GM12873 (cell line): ENCODE results near the gene SETD2.

Source experiments
- TF ChIP-seq, protein P1 (sequence below): IDR thresholded peaks from 2 replicates; pipeline ENCODE4 v1.5.1; 2012; ENCODE audit warnings: low read depth, mild to moderate bottlenecking, moderate library complexity, low read length, control low read depth; ENCODE audit not compliant: insufficient read depth; ENCODE audit errors: missing control alignments

The SETD2 gene

GRCh38 chr3:47113669-47114365, 50.1 kb downstream of the SETD2 start:
- TF ChIP-seq, protein P1, sequence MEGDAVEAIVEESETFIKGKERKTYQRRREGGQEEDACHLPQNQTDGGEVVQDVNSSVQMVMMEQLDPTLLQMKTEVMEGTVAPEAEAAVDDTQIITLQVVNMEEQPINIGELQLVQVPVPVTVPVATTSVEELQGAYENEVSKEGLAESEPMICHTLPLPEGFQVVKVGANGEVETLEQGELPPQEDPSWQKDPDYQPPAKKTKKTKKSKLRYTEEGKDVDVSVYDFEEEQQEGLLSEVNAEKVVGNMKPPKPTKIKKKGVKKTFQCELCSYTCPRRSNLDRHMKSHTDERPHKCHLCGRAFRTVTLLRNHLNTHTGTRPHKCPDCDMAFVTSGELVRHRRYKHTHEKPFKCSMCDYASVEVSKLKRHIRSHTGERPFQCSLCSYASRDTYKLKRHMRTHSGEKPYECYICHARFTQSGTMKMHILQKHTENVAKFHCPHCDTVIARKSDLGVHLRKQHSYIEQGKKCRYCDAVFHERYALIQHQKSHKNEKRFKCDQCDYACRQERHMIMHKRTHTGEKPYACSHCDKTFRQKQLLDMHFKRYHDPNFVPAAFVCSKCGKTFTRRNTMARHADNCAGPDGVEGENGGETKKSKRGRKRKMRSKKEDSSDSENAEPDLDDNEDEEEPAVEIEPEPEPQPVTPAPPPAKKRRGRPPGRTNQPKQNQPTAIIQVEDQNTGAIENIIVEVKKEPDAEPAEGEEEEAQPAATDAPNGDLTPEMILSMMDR, result no peak

DNA sequence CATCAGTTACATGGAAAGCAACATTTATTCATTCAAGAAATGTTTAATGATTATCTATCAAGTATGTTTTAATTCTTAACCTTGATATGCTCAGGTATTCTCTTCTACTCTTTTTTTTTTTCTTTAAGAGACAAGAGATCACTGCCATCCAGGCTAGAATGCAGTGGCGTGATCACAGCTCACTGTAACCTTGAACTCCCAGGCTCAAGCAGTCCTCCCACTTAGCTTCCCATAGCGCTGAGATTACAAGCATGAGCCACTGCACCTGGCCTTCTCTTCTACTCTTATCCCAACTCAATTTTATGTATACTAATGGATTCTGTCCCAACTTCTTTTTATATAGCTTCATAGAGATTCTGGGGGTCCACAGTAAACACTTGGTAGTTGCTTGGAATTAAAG, 50.9 kb downstream of the SETD2 start:
- TF ChIP-seq, protein P1, result no peak

DNA sequence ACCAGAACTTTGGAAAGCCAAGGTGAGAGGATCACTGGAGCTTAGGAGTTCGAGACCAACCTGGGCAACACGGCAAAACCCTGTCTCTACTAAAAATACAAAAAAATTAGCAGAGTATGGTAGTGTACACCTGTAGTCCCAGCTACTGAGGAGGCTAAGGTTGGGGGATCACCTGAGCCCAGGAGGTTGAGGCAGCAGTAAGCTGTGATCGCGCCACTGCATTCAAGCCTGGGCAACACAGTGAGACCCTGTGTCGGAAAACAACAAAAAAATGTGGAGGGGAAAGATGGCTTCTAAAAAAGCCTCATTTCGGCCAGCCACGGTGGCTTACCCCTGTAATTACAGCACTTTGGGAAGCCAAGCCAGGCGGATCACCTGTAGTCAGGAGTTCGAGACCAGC, 54.5 kb downstream of the SETD2 start:
- TF ChIP-seq, protein P1, result no peak

DNA sequence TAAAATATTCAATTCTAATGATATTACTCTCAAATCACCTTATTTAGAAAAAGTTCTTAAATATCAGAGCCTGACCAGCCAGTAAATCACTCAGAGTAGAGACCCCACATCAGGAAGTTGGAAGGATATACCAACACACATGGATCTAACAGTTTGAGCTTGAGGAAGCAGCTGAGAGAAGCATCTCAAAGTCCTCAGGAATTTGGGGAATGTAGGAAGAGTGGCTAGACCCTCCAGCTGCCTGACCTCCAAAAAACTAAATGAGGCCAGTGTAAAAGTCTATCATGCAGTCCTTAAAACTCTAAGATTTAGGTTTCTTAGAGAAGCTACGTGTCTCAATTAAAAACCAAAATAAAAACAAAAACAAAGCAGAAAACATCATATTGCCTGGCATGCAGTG, 55.4 kb downstream of the SETD2 start:
- TF ChIP-seq, protein P1, result no peak

DNA sequence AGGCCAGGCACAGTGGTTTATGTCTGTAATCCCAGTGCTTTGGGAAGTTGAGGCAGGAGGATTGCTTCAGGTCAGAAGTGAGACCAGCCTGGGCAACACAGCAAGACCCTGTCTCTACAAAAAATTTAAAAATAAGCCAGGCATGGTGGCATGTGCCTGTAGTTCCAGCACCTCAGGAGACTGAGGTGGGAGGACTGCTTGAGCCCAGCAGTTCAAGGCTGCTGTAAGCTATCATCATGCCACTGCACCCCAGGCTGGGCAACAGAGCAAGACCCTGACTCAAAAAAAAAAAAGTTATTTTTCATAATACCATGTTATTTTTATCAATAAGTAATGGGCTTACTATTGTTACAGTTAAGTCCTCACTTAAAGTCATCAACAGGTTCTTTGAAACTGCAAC, 59.7 kb downstream of the SETD2 start:
- TF ChIP-seq, protein P1, result no peak

GRCh38 chr3:47103619-47104018, 60.3 kb downstream of the SETD2 start:
- TF ChIP-seq, protein P1, result no peak

DNA sequence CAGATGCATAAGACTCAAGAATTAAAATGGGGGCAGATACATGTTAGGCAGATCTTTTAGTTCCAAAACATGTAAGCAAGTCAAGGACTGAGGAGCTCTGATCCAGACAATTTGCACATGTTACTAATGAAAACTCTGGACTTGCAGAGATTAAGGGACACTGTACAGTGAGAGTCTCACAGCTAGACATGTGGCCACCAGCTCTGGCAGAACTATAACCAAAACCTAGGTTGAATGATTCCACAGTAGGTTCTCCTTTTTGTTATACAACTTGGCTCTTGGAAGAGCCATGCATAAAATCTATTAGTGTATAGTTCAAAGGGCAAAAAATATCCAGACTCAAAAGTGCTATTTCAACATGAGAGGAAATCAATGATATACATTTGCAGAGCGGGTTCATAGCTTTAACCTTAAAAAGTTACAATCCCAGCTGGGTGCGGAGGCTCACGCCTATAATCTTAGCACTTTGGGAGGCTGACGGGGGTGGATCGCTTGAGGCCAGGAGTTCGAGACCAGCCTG, 61.8 kb downstream of the SETD2 start:
- TF ChIP-seq, protein P1, result no peak

DNA sequence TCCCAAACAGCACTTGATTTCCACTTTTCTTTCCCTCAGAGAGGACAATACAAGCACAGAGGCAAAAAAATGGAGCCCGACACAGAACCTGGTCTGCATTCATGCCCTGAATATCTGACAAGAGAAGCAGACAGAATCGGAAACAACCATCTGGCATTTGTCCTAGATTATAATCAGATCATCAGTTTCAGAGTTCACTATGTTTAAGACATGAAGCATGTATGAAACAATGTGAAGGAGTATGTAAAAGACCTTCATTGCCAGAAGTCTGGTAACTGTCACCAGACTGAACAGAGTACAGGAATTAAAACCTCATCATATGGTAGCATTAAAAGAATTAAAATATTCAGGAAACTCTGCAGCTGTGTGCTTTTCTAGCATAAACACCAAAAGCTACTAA, 65.0 kb downstream of the SETD2 start:
- TF ChIP-seq, protein P1, result no peak
